Measurements from ENCODE around the gene PAPOLB. TPM values are rescaled to one million over a fixed set of nuclear protein-coding genes. Genes with fewer than 3 reads are reported as not detected.
"Not testable (repeated sequence)": the region's sequence is repeated elsewhere in the genome, so short reads cannot be mapped to it uniquely, and the experiment has no call there.

The PAPOLB gene
- total and polyA plus RNA-seq, 2 of the 8 experiments (the other 6 are each of a cell fraction or from before 2014, with no cell fraction given) = 0.02 to 0.15 TPM

- TF ChIP-seq SRF (IDR thresholded peaks at IDR 0.05; ENCODE audit: low read depth, low read length) (no peak), CHD2 (IDR thresholded peaks at IDR 0.05; ENCODE audit: low read length) (no peak), JUND (IDR thresholded peaks at IDR 0.05; ENCODE audit: low read length) (no peak), KDM5A (IDR thresholded peaks at IDR 0.05; ENCODE audit: low read length) (no peak), RBBP5 (IDR thresholded peaks at IDR 0.05; ENCODE audit: borderline replicate concordance, low read depth, low read length) (no peak)
- TF ChIP-seq, protein P1, sequence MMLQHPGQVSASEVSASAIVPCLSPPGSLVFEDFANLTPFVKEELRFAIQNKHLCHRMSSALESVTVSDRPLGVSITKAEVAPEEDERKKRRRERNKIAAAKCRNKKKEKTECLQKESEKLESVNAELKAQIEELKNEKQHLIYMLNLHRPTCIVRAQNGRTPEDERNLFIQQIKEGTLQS (IDR thresholded peaks at IDR 0.05; ENCODE audit: insufficient read depth, low read depth, low read length) = no peak
Measured at GRCh38 chr7:4893929-4894475, 32.2 kb upstream of the PAPOLB start (continued).

- POLR2A ChIA-PET (ENCODE audit: partially characterized antibody); H3K27ac ChIP-seq (ENCODE audit: low read depth, low read length); H2BK20ac ChIP-seq (ENCODE audit: low read length); H2BK15ac ChIP-seq (ENCODE audit: low read length); H2BK12ac ChIP-seq (ENCODE audit: low read depth, low read length); H3K18ac ChIP-seq (ENCODE audit: extremely low read depth, low read length); H3K23me2 ChIP-seq (ENCODE audit: low read depth, low read length); H3K9me3 ChIP-seq (ENCODE audit: insufficient read depth in 2 of 2, low read depth in 1 of 2, low read length in 1 of 2); H2AK5ac ChIP-seq (ENCODE audit: low read depth, low read length); H3K36me3 ChIP-seq (ENCODE audit: control insufficient read depth in 2 of 4, insufficient read depth in 4 of 4, low read length in 3 of 4); H3K4me2 ChIP-seq (ENCODE audit: insufficient read depth in 1 of 2, low read depth in 2 of 2, low read length in 2 of 2); H4K20me1 ChIP-seq (replicated peaks in 1 of 2; ENCODE audit: control insufficient read depth in 1 of 2, insufficient read depth in 2 of 2, low read length in 2 of 2); H4K91ac ChIP-seq (replicated peaks; ENCODE audit: insufficient read length, low read length); H2BK5ac ChIP-seq (ENCODE audit: low read depth, low read length); H2AFZ ChIP-seq (ENCODE audit: low read length); H3K9ac ChIP-seq (replicated peaks in 1 of 4; ENCODE audit: extremely low read depth in 1 of 4, low read depth in 3 of 4, low read length in 3 of 4); H3K27me3 ChIP-seq (replicated peaks in 1 of 4; ENCODE audit: control insufficient read depth in 3 of 4, extremely low read depth in 1 of 4, insufficient read depth in 3 of 4, low read length in 3 of 4); H3K23ac ChIP-seq (ENCODE audit: insufficient read length); H3K4me1 ChIP-seq (replicated peaks in 1 of 4; ENCODE audit: control insufficient read depth in 3 of 4, insufficient read depth in 4 of 4, low read length in 3 of 4); H2BK120ac ChIP-seq (replicated peaks; ENCODE audit: low read depth, low read length); H3K14ac ChIP-seq (ENCODE audit: insufficient read length); H3K79me2 ChIP-seq (ENCODE audit: control insufficient read depth in 1 of 2, insufficient read depth in 2 of 2, low read length in 2 of 2); H3K4ac ChIP-seq (replicated peaks; ENCODE audit: insufficient read length, low read depth, low read length); H4K8ac ChIP-seq (ENCODE audit: extremely low read depth, insufficient read depth, low read length); H3K79me1 ChIP-seq (ENCODE audit: low read depth, low read length); H4K5ac ChIP-seq (ENCODE audit: insufficient read length, low read depth, low read length); FAIRE-seq; H3K56ac ChIP-seq (replicated peaks; ENCODE audit: insufficient read length, low read depth, low read length); H3K4me3 ChIP-seq (ENCODE audit: extremely low read depth in 1 of 4, insufficient read depth in 2 of 4, low read depth in 3 of 4, low read length in 4 of 4); DNase-seq (ENCODE audit: low read depth in 1 of 2, low spot score in 2 of 2): not testable (repeated sequence)
- WGBS, 2 experiments (ENCODE audit: extremely low coverage in 1 of 2, insufficient coverage in 1 of 2, insufficient read length in 1 of 2, insufficient replicate concordance in 2 of 2, low coverage in 1 of 2, low lambda C conversion rate in 2 of 2, missing lambda C conversion rate in 1 of 2) = 87% methylated on average over 4 of the region's 4 CpGs; no CpG with 5 or more reads in 1 of the 2 experiments
- CTCF ChIA-PET (ENCODE audit: partially characterized antibody) = interaction anchor here (0.6 to 3.4 kb wide), 3 partner anchors 10 to 50 kb away, joined by 3 to 15 read pairs (median 3); partner anchors contain the start of gene RADIL
Measured at GRCh38 chr7:4893188-4893587, 31.4 kb upstream of the PAPOLB start.

Measured in H1 (cell line).